Ovary (tissue), 3 donors: ENCODE results near the gene ST6GALNAC6.

Source experiments
- CTCF ChIP-seq, 3 donors: fragments of 450-650 bp in 2 of 3; fragments of 200-600 bp in 1 of 3; IDR thresholded peaks; one replicate each; pipeline versions ENCODE4 v1.5.1 to v1.8.0; 2016 to 2022; ENCODE audit warnings: antibody characterized with exemption in 3 of 3, mild to moderate bottlenecking in 1 of 3
- POLR2A ChIP-seq: fragments of 450-650 bp; IDR thresholded peaks from one replicate; pipeline ENCODE4 v1.6.1; 2017; ENCODE audit warnings: antibody characterized with exemption, mild to moderate bottlenecking, moderate library complexity
- donor health status: DM: no; HTN: no; CAD: no.

GRCh38 chr9:127872369-127873222 is 26.8 kb downstream of the ST6GALNAC6 start:
- no peak for TF ChIP-seq CTCF (IDR thresholded peaks at IDR 0.05)
- TF ChIP-seq POLR2A, result no peak
